OCI-LY3 (cell line): ENCODE results near the gene PPP2R2B.

ENCODE experiments used
- CTCF ChIP-seq: fragments of 200-600, 300-600 bp; sonication (generic); IDR thresholded peaks from 2 replicates; pipeline ENCODE4 v1.5.1; 2014; ENCODE audit warnings: antibody characterized with exemption, low read length, low read depth
- EZH2phosphoT487 ChIP-seq: fragments of 200-600 bp; shearing (Covaris generic); IDR thresholded peaks from 2 replicates; pipeline ENCODE4 v1.6.1; 2018; ENCODE audit warnings: antibody characterized with exemption, mixed run types, low read depth

GRCh38 chr5:146894753-146895521 lies 16.4 kb upstream of the PPP2R2B start:
- TF ChIP-seq CTCF = no peak
- TF ChIP-seq EZH2phosphoT487 = no peak
